Measurements from ENCODE around the gene TMEM182. TPM values are rescaled to one million over a fixed set of nuclear protein-coding genes. Genes with fewer than 3 reads are reported as not detected.

Gene TMEM182
- total RNA-seq, 1 experiment from 2014 or later: 3.2 TPM

DNA sequence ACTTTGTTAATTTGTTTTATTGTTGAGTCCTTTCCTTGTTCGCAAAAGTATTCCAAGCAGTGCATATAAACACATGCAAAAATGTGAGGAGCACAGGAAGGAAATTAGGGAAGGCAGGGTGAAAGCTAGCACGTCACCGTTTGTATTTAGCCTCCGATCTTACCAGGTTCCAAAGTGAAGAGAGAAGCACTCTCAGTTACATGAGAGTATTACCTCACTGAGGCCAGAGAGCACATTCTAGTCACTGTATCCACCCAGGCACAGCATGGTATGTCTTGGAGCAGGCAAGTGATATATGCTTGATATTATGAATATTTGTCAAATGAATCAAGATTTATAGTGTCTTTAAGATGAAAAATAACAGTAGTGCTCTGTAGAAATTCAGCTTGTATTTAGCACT is 6.5 kb upstream of the TMEM182 start:
- TF ChIP-seq, protein P1, sequence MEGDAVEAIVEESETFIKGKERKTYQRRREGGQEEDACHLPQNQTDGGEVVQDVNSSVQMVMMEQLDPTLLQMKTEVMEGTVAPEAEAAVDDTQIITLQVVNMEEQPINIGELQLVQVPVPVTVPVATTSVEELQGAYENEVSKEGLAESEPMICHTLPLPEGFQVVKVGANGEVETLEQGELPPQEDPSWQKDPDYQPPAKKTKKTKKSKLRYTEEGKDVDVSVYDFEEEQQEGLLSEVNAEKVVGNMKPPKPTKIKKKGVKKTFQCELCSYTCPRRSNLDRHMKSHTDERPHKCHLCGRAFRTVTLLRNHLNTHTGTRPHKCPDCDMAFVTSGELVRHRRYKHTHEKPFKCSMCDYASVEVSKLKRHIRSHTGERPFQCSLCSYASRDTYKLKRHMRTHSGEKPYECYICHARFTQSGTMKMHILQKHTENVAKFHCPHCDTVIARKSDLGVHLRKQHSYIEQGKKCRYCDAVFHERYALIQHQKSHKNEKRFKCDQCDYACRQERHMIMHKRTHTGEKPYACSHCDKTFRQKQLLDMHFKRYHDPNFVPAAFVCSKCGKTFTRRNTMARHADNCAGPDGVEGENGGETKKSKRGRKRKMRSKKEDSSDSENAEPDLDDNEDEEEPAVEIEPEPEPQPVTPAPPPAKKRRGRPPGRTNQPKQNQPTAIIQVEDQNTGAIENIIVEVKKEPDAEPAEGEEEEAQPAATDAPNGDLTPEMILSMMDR (conservative IDR thresholded peaks at IDR 0.05; ENCODE audit: low read depth, low read length): no peak
- no peak for TF ChIP-seq EZH2 (IDR thresholded peaks at IDR 0.05; ENCODE audit: borderline replicate concordance, low read depth, low read length, poor library complexity, severe bottlenecking)
- Histone ChIP-seq H3K9me3 (ENCODE audit: low read depth, low read length, poor library complexity, severe bottlenecking) (no peaks in the 10 kb centered on the region), H3K36me3 (ENCODE audit: insufficient read depth, low read length, poor library complexity, severe bottlenecking) (no peaks in the 10 kb centered on the region), H3K4me3 (ENCODE audit: low read depth, low read length, poor library complexity, severe bottlenecking) (no peak overlapping the region), H3K4me1 (ENCODE audit: insufficient read depth, low read length, poor library complexity, severe bottlenecking) (no peaks in the 10 kb centered on the region), H3K27ac (ENCODE audit: low read depth, low read length, poor library complexity, severe bottlenecking) (no peak overlapping the region), H3K27me3 (replicated peaks; ENCODE audit: insufficient read depth, low read depth, low read length, poor library complexity) (no peaks in the 10 kb centered on the region)
- no peak for DNase-seq (ENCODE audit: low spot score)
- CTCF ChIA-PET: no interaction called here
- POLR2A ChIA-PET (ENCODE audit: low non-redundant PET): no interaction called here
- no TSS peak for BruUV-seq (replicated peaks)
- intact Hi-C loops (cut with micrococcal nuclease; ENCODE audit: unreplicated experiment): no loop called here

DNA sequence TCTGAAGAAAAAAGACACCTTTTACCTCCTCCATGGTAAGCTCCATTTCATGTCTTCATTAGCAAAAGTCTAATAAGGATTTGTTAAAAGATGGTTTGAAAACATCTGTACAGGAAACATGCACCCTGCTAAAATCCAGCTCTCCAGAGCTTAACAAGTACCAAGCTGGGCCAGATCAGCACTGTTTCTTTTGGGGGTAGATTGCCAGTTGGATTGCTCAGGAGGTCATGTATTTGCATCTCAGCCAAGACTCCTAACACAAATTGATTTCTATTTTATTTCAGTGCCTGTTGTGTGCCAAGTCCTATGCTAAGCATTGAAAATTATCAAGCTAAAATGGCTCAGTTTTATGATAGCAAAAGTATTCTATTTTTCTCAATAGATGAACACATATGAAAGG is 3.4 kb upstream of the TMEM182 start:
- ChIA-PET POLR2A (ENCODE audit: low non-redundant PET) (no interaction called here), CTCF (no interaction called here)
- Histone ChIP-seq H3K27me3 (replicated peaks; ENCODE audit: insufficient read depth, low read depth, low read length, poor library complexity) (no peaks in the 10 kb centered on the region), H3K9me3 (ENCODE audit: low read depth, low read length, poor library complexity, severe bottlenecking) (no peaks in the 10 kb centered on the region), H3K36me3 (ENCODE audit: insufficient read depth, low read length, poor library complexity, severe bottlenecking) (no peaks in the 10 kb centered on the region), H3K27ac (ENCODE audit: low read depth, low read length, poor library complexity, severe bottlenecking) (no peak overlapping the region), H3K4me3 (ENCODE audit: low read depth, low read length, poor library complexity, severe bottlenecking) (no peak overlapping the region), H3K4me1 (ENCODE audit: insufficient read depth, low read length, poor library complexity, severe bottlenecking) (no peaks in the 10 kb centered on the region)
- TF ChIP-seq, protein P1 (conservative IDR thresholded peaks at IDR 0.05; ENCODE audit: low read depth, low read length): no peak
- TF ChIP-seq EZH2 (IDR thresholded peaks at IDR 0.05; ENCODE audit: borderline replicate concordance, low read depth, low read length, poor library complexity, severe bottlenecking): no peak
- no TSS peak for BruUV-seq (replicated peaks)
- intact Hi-C loops (cut with micrococcal nuclease; ENCODE audit: unreplicated experiment): no loop called here
- DNase-seq (ENCODE audit: low spot score): no peak

DNA sequence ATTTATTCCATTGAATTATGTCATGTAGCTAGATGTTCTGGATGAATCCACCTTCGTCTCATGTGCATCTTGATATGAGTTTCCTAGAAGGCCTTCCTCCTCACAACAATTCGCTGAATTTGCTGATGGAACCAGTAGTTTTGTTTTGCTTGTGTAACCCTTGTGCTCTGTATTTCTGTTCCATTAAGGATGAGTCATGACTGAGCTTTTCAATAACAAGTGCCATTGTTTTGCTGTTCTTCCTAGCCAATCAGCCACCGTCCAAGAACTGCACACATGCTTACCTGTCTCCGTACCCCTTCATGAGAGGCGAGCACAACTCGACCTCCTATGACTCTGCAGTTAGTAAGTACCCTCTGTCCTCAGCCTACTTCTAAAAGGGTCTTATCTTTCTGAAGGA is 2.3 kb downstream of the TMEM182 start:
- no peak overlapping the region for H3K4me3 ChIP-seq (ENCODE audit: low read depth, low read length, poor library complexity, severe bottlenecking)
- POLR2A ChIA-PET (ENCODE audit: low non-redundant PET): no interaction called here
- intact Hi-C loops (cut with micrococcal nuclease; ENCODE audit: unreplicated experiment): no loop called here
- no peak overlapping the region for H3K27ac ChIP-seq (ENCODE audit: low read depth, low read length, poor library complexity, severe bottlenecking)
- no peaks in the 10 kb centered on the region for H3K27me3 ChIP-seq (replicated peaks; ENCODE audit: insufficient read depth, low read depth, low read length, poor library complexity)
- no peaks in the 10 kb centered on the region for H3K4me1 ChIP-seq (ENCODE audit: insufficient read depth, low read length, poor library complexity, severe bottlenecking)
- BruUV-seq (replicated peaks): no TSS peak
- DNase-seq (ENCODE audit: low spot score): no peak
- H3K9me3 ChIP-seq (ENCODE audit: low read depth, low read length, poor library complexity, severe bottlenecking): no peaks in the 10 kb centered on the region
- CTCF ChIA-PET: no interaction called here
- no peaks in the 10 kb centered on the region for H3K36me3 ChIP-seq (ENCODE audit: insufficient read depth, low read length, poor library complexity, severe bottlenecking)
- TF ChIP-seq, protein P1 (conservative IDR thresholded peaks at IDR 0.05; ENCODE audit: low read depth, low read length): no peak
- no peak for TF ChIP-seq EZH2 (IDR thresholded peaks at IDR 0.05; ENCODE audit: borderline replicate concordance, low read depth, low read length, poor library complexity, severe bottlenecking)

Data from A673 (cell line).